GM18508 (cell line): ENCODE data around the gene DNASE1L2.

Experiments
- ATAC-seq: cut with Tn5 transposase; IDR thresholded peaks from one replicate; pipeline ENCODE4 v1.9.1; 2021; ENCODE audit warnings: moderate number of reproducible peaks; ENCODE audit not compliant: insufficient read depth, unreplicated experiment

The DNASE1L2 gene

DNA sequence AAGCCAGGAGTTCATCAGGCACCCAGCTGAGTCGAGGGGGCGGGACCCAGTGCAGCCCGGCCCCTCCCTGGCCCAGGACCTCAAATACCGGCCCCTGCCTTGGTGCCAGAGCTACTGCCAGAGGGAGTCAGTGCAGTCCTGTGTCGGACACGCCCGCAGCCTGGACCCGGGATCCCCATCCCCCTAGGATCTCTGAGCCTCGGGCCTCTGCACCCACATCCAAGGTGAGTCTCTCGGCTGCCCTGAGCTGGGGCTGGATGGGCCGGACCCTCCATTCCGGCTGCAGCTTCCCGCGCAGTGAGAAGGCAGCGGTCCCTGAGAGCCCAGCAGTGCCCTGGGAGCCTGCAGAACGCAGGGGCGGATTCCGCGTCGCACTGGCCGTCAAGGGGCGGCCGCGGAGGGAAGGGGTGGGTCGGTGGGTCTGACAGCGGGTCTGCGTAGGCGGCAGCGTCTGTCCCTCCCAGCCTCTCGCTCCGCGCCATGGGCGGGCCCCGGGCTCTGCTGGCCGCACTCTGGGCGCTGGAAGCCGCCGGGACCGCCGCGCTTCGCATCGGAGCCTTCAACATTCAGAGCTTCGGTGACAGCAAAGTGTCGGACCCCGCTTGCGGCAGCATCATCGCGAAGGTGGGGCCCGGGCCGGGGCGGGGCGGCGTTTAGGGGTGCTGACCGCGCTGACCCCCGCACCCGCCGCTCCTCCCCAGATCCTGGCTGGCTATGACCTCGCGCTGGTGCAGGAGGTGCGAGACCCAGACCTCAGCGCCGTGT lies at the start of gene DNASE1L2:
TSS of gene DNASE1L2 (plus strand) at position 108 of the 765 bp plus-strand sequence. CDS start at position 481, 373 bp downstream.
- no peak for ATAC-seq

GRCh38 chr16:2186505-2186904 lies 49.7 kb upstream of the DNASE1L2 start:
- no peak for ATAC-seq

DNA sequence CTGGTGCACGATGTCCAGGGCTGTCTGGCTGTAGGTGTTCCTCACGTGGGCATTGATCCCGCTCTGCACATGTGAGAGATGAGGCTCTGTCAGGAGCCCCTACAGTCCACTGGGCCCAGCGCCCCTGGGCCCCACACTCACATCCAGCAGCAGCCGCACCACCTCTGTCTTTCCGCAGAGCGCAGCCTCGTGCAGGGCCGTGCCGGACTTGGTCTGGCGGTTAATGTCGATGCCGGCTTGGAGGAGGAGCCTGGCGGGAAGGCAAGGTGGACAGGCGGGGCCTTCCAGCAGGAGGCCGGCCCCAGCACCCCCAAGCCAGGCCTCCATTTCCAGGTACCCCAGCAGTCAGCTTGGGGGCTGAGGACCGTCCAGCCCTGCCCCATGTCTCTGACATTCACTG lies 49.0 kb upstream of the DNASE1L2 start:
- no peak for ATAC-seq

DNA sequence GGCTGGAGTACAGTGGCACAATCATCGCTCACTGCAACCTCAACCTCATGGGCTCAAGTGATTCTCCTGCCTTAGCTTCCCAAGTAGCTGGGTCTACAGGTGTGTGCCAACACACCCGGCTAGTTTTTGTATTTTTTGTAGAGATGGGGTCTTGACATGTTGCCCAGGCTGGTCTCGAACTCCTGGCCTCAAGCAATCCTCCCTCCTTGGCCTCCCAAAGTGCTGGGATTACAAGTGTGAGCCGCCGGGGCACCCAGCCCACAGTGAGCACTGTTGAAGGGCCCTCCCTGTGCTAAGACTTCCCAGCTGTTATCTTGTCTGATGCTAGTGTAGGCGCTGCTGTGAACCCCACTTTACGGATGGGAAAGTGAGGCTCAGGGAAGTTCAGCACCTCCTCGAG lies 47.8 kb upstream of the DNASE1L2 start:
- ATAC-seq, result no peak

DNA sequence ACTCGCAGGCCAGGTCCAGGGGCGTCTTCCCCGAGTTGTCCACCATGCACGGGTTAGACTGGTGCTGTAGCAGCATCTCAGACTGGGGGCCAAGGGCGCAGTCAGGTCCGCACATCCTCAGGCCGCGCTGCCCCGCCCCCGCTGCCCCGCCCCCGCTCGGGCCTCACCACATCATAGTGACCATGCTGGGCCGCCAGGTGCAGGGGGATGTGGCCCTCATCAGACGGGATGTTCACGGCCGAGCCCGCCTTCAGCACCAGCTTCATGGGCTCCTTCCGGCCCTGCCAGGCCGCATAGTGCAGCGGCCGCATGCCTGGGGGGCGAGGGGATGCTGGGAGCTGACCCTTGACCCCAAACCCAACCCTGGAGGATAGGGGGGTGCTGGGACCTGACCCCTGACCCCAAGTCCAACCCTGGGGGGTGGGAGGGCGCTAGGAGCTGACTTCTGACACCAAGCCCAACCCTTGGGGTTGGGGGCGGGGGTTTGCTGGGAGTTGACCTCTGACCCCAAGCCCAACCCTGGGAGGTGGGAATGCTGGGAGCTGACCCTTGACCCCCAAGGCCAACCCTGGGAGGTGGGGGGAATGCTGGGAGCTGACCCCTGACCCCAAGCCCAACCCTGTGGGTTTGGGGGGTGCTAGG lies 46.9 kb upstream of the DNASE1L2 start:
- no peak for ATAC-seq

DNA sequence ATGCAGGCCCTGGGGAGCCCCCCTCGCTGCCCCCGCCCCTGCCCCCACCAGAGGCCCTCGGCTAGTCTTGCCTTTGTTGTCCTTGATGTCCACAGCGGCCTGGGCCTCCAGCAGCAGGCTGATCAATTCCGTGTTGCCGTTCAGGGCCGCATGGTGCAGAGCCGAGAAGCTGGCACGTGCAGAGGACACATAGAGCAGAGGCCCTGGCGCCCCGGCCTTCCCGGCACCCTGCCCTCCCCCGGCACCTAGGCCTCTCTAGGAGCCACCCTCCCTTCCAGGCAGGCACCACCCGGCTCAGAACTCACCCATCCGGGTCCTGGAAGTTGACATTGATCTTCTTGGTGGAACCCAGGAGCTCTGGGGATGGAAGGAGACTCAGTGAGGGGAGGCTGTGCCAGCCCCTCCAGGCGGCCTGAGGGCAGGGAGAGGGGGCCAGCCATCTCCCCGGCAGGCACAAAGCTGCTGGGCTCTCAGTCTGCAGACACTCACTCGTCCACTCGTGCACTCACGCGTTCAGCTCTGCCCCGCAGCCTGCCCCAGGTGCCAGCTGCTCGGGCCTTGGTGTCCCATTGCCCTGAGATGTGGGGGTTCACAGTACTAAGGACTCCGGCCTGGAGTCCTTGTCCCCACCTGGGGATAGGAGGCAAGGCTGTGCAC lies 46.1 kb upstream of the DNASE1L2 start:
- ATAC-seq, result no peak

- ATAC-seq, result no peak
Observed at GRCh38 chr16:2190659-2191445, 45.4 kb upstream of the DNASE1L2 start.

- no peak for ATAC-seq
Observed at GRCh38 chr16:2191446-2191706, 44.9 kb upstream of the DNASE1L2 start.

DNA sequence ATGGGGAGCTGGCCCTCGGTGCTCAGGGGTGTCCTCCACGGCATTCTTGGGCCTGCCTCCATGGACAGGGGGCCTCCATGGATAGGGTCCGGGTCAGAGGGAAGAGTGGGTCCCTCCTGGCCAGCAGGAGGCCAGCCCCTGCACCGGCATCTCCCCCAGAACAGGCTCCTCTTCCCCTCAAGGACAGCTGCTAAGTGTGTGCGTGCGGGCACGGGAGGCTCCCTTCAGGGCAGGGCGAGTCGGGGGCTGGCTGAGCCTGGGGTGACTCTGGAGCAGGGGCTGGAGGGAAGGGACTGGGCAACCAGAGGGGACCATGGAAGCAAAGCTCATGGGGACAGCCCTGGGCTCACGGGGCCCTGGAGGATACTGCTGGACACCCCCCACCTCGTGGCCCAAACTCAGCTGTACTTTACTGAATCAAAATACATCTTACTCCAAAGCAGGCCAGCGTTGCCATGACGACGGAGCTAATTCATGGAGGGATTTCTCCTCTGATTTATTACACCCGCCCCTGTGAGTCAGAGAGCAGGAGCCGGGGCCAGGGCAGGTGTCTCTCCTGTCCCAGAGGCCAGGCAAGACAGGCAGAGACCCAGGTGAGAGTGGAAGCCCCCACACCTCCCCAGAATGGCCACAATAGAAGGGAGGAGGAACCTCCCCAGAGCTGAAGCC lies 41.9 kb upstream of the DNASE1L2 start:
- ATAC-seq, result no peak

- ATAC-seq, result no peak
Observed at GRCh38 chr16:2194852-2195321, 41.4 kb upstream of the DNASE1L2 start.

DNA sequence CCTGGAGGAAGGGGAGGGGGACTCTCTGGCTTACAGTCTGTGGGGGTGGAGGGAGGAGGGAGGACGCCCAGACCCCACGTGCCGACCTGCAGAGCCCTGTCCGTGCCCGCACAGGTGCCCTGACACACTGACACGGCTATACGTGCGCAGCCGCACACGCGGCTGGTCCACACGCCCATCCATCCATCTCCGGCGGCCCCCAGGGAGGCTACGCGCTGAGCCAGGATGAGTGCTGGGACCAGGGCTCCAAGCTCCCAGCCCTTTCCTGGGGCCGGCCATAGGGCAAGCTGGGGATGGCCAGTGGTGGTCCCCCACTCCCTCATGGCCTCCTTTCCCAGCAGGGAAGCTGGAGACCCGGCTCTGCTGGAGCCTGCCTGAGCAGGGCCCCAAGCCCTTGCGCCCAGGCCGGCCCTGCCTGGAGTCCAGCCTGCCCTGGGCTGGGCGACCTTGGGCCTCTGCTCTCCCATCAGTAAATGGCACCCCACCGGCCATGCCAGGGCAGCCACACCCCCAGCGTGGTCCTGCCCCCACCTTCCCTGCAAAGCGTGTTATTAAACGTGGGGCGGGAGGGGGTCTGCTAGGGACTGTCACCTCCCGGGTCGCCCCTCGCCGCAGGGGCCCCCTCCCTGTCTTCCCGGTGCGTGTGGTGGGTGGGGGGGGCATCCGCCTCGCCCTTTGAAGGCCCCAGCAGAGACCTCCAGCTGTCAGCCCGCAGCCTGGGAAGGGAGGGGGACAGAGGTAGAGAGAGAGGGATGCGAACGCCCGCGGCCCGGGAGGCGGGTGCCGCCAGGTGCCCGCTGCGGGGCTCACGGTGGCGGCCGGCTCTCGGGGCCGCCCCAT lies 40.7 kb upstream of the DNASE1L2 start:
- no peak for ATAC-seq

GRCh38 chr16:2196162-2196980 lies 39.9 kb upstream of the DNASE1L2 start, which contains the start of gene CASKIN1:
Gene CASKIN1, minus strand, starts transcription at chr16:2196605. Its CDS starts 173 bp downstream, at chr16:2196432.
- no peak for ATAC-seq

GRCh38 chr16:2196981-2197511 lies 39.2 kb upstream of the DNASE1L2 start:
- no peak for ATAC-seq

GRCh38 chr16:2197765-2198164 lies 38.5 kb upstream of the DNASE1L2 start:
- no peak for ATAC-seq

DNA sequence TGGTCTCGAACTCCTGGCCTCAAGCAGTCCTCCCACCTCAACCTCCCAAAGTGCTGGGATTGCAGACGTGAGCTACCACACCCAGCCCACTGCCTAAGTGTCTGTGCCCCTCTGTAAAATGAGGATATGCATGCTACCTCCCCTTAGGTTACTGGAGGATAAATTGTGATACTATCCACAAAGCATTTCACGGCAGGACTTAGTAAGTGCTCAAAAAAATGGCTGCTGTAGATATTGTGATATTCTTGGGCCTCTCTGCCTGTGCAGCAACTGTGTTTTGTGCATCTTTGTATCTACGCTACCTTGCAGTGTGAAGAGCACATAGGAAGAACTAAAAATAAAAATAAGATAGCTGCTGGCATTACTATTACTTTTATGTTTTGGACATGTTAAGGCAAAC lies 38.0 kb upstream of the DNASE1L2 start:
- ATAC-seq, result no peak

GRCh38 chr16:2199095-2199494 lies 37.1 kb upstream of the DNASE1L2 start:
- ATAC-seq, result no peak

DNA sequence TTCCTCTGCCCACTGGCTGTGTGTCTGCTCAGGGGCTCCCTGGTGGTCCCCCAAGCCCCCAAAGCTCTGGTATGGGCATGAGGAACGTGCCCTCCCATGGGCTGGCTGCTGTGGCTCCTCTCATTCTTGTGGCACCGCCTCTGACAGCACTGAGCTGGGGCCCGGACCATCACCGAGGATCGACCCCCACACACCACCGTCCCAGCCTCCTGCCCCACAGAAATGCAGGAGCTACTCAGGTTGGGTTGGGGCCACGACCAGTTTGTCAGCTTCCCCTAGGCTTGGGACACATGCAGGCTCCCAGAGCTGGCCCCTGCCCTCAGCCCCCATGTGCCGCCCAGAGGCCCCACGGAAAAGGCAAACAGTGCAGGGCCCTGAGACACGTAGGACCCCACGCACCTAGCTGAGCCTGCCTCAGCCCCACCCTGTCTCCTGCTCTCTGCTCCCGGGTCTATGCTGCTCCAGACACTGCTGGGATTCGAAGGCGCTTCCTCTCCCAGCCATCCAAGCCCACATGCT lies 36.6 kb upstream of the DNASE1L2 start:
- no peak for ATAC-seq

- ATAC-seq, result no peak
Observed at GRCh38 chr16:2200313-2200712, 35.9 kb upstream of the DNASE1L2 start.
